ENCODE measurements around the gene ADAM12.

Gene ADAM12

DNA sequence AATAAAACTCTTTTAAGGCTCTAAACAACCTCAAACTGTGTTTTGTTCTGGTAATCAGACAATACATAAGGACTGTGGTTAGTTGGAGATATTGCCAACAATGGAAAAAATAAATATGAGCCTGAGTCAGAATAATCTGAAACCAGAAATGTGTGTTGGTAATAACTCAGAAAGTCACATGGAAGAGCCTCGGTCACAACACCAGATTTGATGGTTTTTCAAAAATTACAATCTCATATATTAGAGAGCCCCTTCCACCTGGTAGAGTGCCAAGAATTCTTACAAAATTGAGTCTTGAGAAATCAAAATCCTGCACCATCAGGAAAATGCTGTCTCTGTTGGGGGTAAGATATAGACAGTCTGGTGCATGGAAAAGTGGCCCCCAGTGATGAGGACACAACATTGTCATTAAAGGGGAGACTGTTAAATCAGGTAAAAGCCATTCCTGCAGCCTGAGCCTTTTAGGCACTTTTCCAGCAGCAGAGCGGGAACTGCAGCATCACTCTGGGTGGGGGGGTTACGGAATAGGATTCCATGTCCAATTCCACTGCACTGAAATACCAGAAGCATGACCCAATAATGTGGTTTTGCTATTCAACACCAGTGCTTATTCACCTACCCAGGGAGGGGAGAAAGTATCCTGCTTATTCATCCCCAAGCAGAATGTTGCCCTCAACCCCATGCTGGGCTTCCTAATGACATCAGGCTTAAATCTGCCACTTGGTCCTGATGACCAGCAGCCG is 9.5 kb upstream of the ADAM12 start (continued):
- TF ChIP-seq KLF8 (tag by site-specific recombination; IDR thresholded peaks at IDR 0.05) (peak; percentile 41; the same call in 1 of the 2 replicates), GFI1B (tag by site-specific recombination; IDR thresholded peaks at IDR 0.05) (no peak), SP7 (tag by site-specific recombination; IDR thresholded peaks at IDR 0.05) (peak; percentile 86), ZNF391 (tag by site-specific recombination; IDR thresholded peaks at IDR 0.05; ENCODE audit: borderline replicate concordance, low read depth) (no peak), ZNF175 (tag by site-specific recombination; IDR thresholded peaks at IDR 0.05) (no peak), ZNF610 (tag by site-specific recombination; IDR thresholded peaks at IDR 0.05; ENCODE audit: borderline replicate concordance) (no peak), ZNF544 (tag by site-specific recombination; IDR thresholded peaks at IDR 0.05) (no peak), BCL11B (tag by site-specific recombination; IDR thresholded peaks at IDR 0.05; ENCODE audit: low read depth) (no peak), KLF16 (tag by site-specific recombination; IDR thresholded peaks at IDR 0.05) (no peak), ZNF112 (tag by site-specific recombination; IDR thresholded peaks at IDR 0.05) (no peak), ZNF366 (tag by site-specific recombination; conservative IDR thresholded peaks at IDR 0.05) (peak; percentile 87), ZNF660 (tag by site-specific recombination; IDR thresholded peaks at IDR 0.05) (peak; percentile 93; the same call in 1 of the 2 replicates), ZNF549 (tag by site-specific recombination; IDR thresholded peaks at IDR 0.05) (no peak), ZNF174 (tag by site-specific recombination; IDR thresholded peaks at IDR 0.05) (no peak)
- TF ChIP-seq, protein P1, sequence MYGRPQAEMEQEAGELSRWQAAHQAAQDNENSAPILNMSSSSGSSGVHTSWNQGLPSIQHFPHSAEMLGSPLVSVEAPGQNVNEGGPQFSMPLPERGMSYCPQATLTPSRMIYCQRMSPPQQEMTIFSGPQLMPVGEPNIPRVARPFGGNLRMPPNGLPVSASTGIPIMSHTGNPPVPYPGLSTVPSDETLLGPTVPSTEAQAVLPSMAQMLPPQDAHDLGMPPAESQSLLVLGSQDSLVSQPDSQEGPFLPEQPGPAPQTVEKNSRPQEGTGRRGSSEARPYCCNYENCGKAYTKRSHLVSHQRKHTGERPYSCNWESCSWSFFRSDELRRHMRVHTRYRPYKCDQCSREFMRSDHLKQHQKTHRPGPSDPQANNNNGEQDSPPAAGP (tag by site-specific recombination; IDR thresholded peaks at IDR 0.05), result 0 out of 2 replicates have a peak, but pooled peaks have one; percentile 55
- TF ChIP-seq, protein P2, sequence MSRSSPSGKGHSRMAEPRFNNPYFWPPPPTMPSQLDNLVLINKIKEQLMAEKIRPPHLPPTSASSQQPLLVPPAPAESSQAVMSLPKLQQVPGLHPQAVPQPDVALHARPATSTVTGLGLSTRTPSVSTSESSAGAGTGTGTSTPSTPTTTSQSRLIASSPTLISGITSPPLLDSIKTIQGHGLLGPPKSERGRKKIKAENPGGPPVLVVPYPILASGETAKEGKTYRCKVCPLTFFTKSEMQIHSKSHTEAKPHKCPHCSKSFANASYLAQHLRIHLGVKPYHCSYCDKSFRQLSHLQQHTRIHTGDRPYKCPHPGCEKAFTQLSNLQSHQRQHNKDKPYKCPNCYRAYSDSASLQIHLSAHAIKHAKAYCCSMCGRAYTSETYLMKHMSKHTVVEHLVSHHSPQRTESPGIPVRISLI (tag by site-specific recombination; IDR thresholded peaks at IDR 0.05), result no peak
- TF ChIP-seq, protein P3, sequence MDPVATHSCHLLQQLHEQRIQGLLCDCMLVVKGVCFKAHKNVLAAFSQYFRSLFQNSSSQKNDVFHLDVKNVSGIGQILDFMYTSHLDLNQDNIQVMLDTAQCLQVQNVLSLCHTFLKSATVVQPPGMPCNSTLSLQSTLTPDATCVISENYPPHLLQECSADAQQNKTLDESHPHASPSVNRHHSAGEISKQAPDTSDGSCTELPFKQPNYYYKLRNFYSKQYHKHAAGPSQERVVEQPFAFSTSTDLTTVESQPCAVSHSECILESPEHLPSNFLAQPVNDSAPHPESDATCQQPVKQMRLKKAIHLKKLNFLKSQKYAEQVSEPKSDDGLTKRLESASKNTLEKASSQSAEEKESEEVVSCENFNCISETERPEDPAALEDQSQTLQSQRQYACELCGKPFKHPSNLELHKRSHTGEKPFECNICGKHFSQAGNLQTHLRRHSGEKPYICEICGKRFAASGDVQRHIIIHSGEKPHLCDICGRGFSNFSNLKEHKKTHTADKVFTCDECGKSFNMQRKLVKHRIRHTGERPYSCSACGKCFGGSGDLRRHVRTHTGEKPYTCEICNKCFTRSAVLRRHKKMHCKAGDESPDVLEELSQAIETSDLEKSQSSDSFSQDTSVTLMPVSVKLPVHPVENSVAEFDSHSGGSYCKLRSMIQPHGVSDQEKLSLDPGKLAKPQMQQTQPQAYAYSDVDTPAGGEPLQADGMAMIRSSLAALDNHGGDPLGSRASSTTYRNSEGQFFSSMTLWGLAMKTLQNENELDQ (tag by site-specific recombination; IDR thresholded peaks at IDR 0.05; ENCODE audit: low read depth), result no peak
- TF ChIP-seq, protein P4, sequence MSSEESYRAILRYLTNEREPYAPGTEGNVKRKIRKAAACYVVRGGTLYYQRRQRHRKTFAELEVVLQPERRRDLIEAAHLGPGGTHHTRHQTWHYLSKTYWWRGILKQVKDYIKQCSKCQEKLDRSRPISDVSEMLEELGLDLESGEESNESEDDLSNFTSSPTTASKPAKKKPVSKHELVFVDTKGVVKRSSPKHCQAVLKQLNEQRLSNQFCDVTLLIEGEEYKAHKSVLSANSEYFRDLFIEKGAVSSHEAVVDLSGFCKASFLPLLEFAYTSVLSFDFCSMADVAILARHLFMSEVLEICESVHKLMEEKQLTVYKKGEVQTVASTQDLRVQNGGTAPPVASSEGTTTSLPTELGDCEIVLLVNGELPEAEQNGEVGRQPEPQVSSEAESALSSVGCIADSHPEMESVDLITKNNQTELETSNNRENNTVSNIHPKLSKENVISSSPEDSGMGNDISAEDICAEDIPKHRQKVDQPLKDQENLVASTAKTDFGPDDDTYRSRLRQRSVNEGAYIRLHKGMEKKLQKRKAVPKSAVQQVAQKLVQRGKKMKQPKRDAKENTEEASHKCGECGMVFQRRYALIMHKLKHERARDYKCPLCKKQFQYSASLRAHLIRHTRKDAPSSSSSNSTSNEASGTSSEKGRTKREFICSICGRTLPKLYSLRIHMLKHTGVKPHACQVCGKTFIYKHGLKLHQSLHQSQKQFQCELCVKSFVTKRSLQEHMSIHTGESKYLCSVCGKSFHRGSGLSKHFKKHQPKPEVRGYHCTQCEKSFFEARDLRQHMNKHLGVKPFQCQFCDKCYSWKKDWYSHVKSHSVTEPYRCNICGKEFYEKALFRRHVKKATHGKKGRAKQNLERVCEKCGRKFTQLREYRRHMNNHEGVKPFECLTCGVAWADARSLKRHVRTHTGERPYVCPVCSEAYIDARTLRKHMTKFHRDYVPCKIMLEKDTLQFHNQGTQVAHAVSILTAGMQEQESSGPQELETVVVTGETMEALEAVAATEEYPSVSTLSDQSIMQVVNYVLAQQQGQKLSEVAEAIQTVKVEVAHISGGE (tag by site-specific recombination; conservative IDR thresholded peaks at IDR 0.05; ENCODE audit: low read depth), result no peak
- TF ChIP-seq, protein P5, sequence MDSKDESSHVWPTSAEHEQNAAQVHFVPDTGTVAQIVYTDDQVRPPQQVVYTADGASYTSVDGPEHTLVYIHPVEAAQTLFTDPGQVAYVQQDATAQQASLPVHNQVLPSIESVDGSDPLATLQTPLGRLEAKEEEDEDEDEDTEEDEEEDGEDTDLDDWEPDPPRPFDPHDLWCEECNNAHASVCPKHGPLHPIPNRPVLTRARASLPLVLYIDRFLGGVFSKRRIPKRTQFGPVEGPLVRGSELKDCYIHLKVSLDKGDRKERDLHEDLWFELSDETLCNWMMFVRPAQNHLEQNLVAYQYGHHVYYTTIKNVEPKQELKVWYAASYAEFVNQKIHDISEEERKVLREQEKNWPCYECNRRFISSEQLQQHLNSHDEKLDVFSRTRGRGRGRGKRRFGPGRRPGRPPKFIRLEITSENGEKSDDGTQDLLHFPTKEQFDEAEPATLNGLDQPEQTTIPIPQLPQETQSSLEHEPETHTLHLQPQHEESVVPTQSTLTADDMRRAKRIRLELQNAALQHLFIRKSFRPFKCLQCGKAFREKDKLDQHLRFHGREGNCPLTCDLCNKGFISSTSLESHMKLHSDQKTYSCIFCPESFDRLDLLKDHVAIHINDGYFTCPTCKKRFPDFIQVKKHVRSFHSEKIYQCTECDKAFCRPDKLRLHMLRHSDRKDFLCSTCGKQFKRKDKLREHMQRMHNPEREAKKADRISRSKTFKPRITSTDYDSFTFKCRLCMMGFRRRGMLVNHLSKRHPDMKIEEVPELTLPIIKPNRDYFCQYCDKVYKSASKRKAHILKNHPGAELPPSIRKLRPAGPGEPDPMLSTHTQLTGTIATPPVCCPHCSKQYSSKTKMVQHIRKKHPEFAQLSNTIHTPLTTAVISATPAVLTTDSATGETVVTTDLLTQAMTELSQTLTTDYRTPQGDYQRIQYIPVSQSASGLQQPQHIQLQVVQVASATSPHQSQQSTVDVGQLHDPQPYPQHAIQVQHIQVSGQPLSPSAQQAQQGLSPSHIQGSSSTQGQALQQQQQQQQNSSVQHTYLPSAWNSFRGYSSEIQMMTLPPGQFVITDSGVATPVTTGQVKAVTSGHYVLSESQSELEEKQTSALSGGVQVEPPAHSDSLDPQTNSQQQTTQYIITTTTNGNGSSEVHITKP (tag by site-specific recombination; IDR thresholded peaks at IDR 0.05), result peak; percentile 78
